SK-N-SH treated with all-trans-retinoic acid at 6 μM for 48 hours (cell line): ENCODE results near the gene CBLN3.

Experiments
- ATAC-seq: fragments of 200-7000 bp; cut with Tn5 transposase; 3 replicates; pipeline ENCODE4 v1.9.1; 2020; ENCODE audit warnings: mild to moderate bottlenecking, moderate library complexity
- BACH2 ChIP-seq: fragments of 250-450 bp; sonication (Bioruptor Pico); IDR thresholded peaks from 2 replicates; pipeline ENCODE4 v1.9.0; 2021; ENCODE audit warnings: mild to moderate bottlenecking, borderline replicate concordance
- CSDC2 ChIP-seq: fragments of 250-450 bp; sonication (Bioruptor Pico); IDR thresholded peaks from 2 replicates; pipeline ENCODE4 v1.5.0; 2020; ENCODE audit warnings: mild to moderate bottlenecking, moderate library complexity
- ESRRG ChIP-seq: fragments of 250-450 bp; sonication (Bioruptor Pico); IDR thresholded peaks from 2 replicates; pipeline ENCODE4 v1.6.1; 2021; ENCODE audit warnings: mild to moderate bottlenecking
- GLIS3 ChIP-seq: fragments of 250-450 bp; sonication (Bioruptor Pico); IDR thresholded peaks from 2 replicates; pipeline ENCODE4 v1.5.0; 2020; ENCODE audit warnings: mild to moderate bottlenecking, moderate library complexity
- ISL1 ChIP-seq: fragments of 250-450 bp; sonication (Bioruptor Pico); IDR thresholded peaks from 2 replicates; pipeline ENCODE4 v2.1.2; 2022; ENCODE audit warnings: mild to moderate bottlenecking, moderate library complexity
- OSR1 ChIP-seq: fragments of 250-450 bp; sonication (Bioruptor Pico); IDR thresholded peaks from 2 replicates; pipeline ENCODE4 v1.8.0; 2022; ENCODE audit warnings: moderate library complexity, mild to moderate bottlenecking, inconsistent platforms
- PPARA ChIP-seq: fragments of 250-450 bp; sonication (Bioruptor Pico); IDR thresholded peaks from 2 replicates; pipeline ENCODE4 v1.5.0; 2020; ENCODE audit warnings: mild to moderate bottlenecking, borderline replicate concordance
- RARB ChIP-seq: fragments of 250-450 bp; sonication (Bioruptor Pico); IDR thresholded peaks from 2 replicates; pipeline ENCODE4 v1.8.0; 2021; ENCODE audit warnings: mild to moderate bottlenecking, moderate library complexity
- SNAI2 ChIP-seq: fragments of 250-450 bp; sonication (Bioruptor Pico); IDR thresholded peaks from 2 replicates; pipeline ENCODE4 v1.5.0; 2020; ENCODE audit warnings: mild to moderate bottlenecking, moderate library complexity
- TCF4 ChIP-seq: fragments of 250-450 bp; sonication (Bioruptor Pico); IDR thresholded peaks from 2 replicates; pipeline ENCODE4 v1.8.0; 2021; ENCODE audit warnings: mild to moderate bottlenecking, moderate library complexity, borderline replicate concordance
- TOX ChIP-seq: fragments of 250-450 bp; sonication (Bioruptor Pico); IDR thresholded peaks from 2 replicates; pipeline ENCODE4 v1.8.0; 2021; ENCODE audit warnings: mild to moderate bottlenecking, moderate library complexity, borderline replicate concordance
- ZC3H10 ChIP-seq: fragments of 250-450 bp; sonication (Bioruptor Pico); IDR thresholded peaks from 2 replicates; pipeline ENCODE4 v1.5.1; 2021; ENCODE audit warnings: mild to moderate bottlenecking, moderate library complexity
- ZFP3 ChIP-seq: fragments of 250-450 bp; sonication (Bioruptor Pico); IDR thresholded peaks from 2 replicates; pipeline ENCODE4 v1.5.0; 2020; ENCODE audit warnings: mild to moderate bottlenecking, moderate library complexity
- ZFP30 ChIP-seq: fragments of 450-650 bp; formaldehyde crosslinking; IDR thresholded peaks from 2 replicates; pipeline ENCODE4 v1.5.0; 2022; ENCODE audit warnings: mild to moderate bottlenecking, moderate library complexity
- ZNF565 ChIP-seq: fragments of 450-650 bp; formaldehyde crosslinking; conservative IDR thresholded peaks from 2 replicates; pipeline ENCODE4 v1.5.0; 2020; ENCODE audit warnings: low read depth, mild to moderate bottlenecking, moderate library complexity
- ZNF70 ChIP-seq: fragments of 450-650 bp; formaldehyde crosslinking; IDR thresholded peaks from 2 replicates; pipeline ENCODE4 v1.5.0; 2020; ENCODE audit warnings: mild to moderate bottlenecking, moderate library complexity
- ZNF8 ChIP-seq: fragments of 450-650 bp; formaldehyde crosslinking; IDR thresholded peaks from 2 replicates; pipeline ENCODE4 v1.5.0; 2020; ENCODE audit warnings: mild to moderate bottlenecking, moderate library complexity
- TF ChIP-seq, protein P1 (sequence below): fragments of 250-450 bp; sonication (Bioruptor Pico); IDR thresholded peaks from 2 replicates; pipeline ENCODE4 v1.5.1; 2020; ENCODE audit warnings: low read depth, mild to moderate bottlenecking, moderate library complexity
- TF ChIP-seq, protein P2 (sequence below): fragments of 250-450 bp; sonication (Bioruptor Pico); IDR thresholded peaks from 2 replicates; pipeline ENCODE4 v1.8.0; 2021; ENCODE audit warnings: low read depth, mild to moderate bottlenecking, moderate library complexity, borderline replicate concordance
- TF ChIP-seq, protein P3 (sequence below): fragments of 250-450 bp; sonication (Bioruptor Pico); IDR thresholded peaks from 2 replicates; pipeline ENCODE4 v1.5.1; 2021; ENCODE audit warnings: mild to moderate bottlenecking, moderate library complexity
- TF ChIP-seq, protein P4 (sequence below): fragments of 250-450 bp; sonication (Bioruptor Pico); IDR thresholded peaks from 2 replicates; pipeline ENCODE4 v1.8.0; 2020; ENCODE audit warnings: mild to moderate bottlenecking, moderate library complexity, borderline replicate concordance

The CBLN3 gene

DNA sequence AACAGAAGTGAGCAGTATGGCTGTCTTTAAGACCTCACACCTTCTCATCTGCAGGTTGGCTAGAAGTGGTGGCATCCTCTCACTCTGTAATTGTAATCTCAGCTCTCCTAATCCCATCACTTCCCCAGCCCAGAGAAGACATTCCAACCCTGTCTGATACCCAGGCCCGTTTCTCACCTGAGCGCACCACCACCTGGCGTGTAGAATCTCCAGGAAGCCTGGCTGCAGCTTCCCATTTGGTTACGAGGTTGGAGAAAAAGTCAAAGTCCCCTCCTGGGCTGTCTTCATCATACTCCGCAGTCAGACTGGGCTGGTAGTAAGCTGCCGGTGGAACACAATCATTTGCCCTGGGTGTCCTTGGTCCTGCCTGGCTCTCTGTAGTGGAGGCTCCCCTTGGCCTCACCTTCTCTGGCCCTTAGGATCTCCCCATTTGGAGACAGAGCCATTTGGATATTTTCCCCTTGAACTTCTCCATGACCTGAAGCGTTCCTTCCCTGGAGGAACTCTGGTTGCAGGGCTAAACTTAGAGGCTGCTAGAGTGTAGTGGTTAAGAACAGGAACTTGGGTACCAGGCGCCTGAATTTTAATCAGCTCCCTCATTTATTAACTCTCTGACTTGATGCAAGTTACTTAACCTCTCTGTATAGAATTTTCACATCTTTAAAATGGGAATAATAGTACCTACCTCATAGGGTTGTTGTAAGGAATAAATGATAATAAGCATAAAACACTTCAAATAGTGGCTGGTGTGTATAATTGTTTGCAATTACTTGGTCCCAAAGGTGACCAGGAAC, 11.3 kb upstream of the CBLN3 start:
- ATAC-seq: no peak
- TF ChIP-seq ZNF8 (CRISPR knock-in tag) (no peak), RARB (no peak), ZNF565 (no peak), OSR1 (no peak), TOX (CRISPR knock-in tag) (no peak), ZFP30 (CRISPR knock-in tag) (no peak), ISL1 (no peak), GLIS3 (no peak), CSDC2 (CRISPR knock-in tag) (no peak), ESRRG (CRISPR knock-in tag) (no peak), ZNF70 (CRISPR knock-in tag) (no peak)
- TF ChIP-seq, protein P1, sequence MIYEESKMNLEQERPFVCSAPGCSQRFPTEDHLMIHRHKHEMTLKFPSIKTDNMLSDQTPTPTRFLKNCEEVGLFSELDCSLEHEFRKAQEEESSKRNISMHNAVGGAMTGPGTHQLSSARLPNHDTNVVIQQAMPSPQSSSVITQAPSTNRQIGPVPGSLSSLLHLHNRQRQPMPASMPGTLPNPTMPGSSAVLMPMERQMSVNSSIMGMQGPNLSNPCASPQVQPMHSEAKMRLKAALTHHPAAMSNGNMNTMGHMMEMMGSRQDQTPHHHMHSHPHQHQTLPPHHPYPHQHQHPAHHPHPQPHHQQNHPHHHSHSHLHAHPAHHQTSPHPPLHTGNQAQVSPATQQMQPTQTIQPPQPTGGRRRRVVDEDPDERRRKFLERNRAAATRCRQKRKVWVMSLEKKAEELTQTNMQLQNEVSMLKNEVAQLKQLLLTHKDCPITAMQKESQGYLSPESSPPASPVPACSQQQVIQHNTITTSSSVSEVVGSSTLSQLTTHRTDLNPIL (CRISPR knock-in tag): no peak
- TF ChIP-seq, protein P2, sequence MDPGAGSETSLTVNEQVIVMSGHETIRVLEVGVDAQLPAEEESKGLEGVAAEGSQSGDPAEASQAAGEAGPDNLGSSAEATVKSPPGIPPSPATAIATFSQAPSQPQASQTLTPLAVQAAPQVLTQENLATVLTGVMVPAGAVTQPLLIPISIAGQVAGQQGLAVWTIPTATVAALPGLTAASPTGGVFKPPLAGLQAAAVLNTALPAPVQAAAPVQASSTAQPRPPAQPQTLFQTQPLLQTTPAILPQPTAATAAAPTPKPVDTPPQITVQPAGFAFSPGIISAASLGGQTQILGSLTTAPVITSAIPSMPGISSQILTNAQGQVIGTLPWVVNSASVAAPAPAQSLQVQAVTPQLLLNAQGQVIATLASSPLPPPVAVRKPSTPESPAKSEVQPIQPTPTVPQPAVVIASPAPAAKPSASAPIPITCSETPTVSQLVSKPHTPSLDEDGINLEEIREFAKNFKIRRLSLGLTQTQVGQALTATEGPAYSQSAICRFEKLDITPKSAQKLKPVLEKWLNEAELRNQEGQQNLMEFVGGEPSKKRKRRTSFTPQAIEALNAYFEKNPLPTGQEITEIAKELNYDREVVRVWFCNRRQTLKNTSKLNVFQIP (CRISPR knock-in tag): no peak
- TF ChIP-seq, protein P3, sequence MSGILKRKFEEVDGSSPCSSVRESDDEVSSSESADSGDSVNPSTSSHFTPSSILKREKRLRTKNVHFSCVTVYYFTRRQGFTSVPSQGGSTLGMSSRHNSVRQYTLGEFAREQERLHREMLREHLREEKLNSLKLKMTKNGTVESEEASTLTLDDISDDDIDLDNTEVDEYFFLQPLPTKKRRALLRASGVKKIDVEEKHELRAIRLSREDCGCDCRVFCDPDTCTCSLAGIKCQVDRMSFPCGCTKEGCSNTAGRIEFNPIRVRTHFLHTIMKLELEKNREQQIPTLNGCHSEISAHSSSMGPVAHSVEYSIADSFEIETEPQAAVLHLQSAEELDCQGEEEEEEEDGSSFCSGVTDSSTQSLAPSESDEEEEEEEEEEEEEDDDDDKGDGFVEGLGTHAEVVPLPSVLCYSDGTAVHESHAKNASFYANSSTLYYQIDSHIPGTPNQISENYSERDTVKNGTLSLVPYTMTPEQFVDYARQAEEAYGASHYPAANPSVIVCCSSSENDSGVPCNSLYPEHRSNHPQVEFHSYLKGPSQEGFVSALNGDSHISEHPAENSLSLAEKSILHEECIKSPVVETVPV (CRISPR knock-in tag): no peak

DNA sequence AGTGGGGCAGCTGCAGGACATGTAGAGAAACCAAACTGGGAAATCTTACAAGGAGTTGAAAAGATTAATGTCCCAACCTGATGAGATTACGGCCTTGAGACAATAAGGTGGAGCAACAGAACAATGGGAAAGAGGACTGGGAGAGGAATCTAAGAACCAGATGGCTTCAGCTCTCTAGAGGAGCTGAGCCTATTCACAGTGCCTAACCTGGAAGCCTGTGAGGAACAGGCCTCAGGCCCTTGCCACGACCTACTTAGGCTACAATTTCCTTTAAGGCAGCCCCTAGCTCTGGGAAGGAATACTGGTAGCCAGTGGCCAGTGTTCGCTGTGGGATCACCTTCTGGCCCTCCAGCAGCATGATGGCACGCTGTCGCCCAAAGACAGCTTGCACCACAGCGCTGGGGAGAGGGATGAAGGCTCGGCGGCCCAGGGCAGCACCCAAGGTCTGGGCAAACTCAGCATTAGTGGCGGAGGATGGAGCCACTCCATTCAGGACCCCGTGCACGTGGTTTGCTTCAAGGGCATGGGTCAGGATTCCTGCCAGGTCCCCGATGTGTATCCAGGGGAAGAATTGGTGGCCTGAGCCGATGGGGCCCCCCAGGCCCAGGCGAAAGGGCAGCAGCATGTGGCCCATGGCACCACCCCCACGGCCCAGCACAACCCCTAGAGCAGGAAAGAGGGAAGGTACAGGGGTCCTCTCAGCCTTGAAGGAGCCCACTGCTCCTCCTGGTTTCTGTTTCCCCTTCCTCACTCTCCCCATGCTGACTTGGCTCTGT, 10.6 kb upstream of the CBLN3 start:
- no peak for ATAC-seq
- no peak for TF ChIP-seq OSR1
- TF ChIP-seq, protein P3 (CRISPR knock-in tag): no peak
- TF ChIP-seq ESRRG (CRISPR knock-in tag): no peak
- no peak for TF ChIP-seq ISL1
- TF ChIP-seq RARB: no peak

DNA sequence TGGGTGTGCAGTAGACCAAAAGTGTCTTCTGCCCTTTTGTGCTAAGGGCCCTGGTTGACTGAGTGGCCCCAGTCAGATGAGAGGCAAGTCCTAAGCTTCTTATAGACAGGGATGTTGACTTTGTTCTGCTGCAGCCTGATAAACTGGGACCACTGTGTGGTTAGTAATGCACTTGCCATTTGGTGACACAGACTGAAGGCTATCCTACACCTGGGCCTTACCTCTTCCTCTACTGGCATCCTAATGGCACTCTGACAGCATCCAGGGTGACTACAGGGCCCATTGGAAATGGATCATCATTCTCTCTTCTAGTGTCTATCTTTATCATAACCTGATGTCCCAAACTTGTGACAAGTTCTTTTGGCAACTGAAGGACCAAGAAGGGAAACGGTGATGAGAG, 9.8 kb upstream of the CBLN3 start:
- no peak for TF ChIP-seq GLIS3
- no peak for TF ChIP-seq ZNF565
- no peak for TF ChIP-seq ZC3H10
- TF ChIP-seq ZNF8 (CRISPR knock-in tag): no peak
- no peak for TF ChIP-seq ZNF70 (CRISPR knock-in tag)
- TF ChIP-seq, protein P1 (CRISPR knock-in tag): no peak
- no peak for TF ChIP-seq TOX (CRISPR knock-in tag)
- no peak for TF ChIP-seq SNAI2 (CRISPR knock-in tag)
- TF ChIP-seq, protein P3 (CRISPR knock-in tag): no peak
- TF ChIP-seq, protein P4, sequence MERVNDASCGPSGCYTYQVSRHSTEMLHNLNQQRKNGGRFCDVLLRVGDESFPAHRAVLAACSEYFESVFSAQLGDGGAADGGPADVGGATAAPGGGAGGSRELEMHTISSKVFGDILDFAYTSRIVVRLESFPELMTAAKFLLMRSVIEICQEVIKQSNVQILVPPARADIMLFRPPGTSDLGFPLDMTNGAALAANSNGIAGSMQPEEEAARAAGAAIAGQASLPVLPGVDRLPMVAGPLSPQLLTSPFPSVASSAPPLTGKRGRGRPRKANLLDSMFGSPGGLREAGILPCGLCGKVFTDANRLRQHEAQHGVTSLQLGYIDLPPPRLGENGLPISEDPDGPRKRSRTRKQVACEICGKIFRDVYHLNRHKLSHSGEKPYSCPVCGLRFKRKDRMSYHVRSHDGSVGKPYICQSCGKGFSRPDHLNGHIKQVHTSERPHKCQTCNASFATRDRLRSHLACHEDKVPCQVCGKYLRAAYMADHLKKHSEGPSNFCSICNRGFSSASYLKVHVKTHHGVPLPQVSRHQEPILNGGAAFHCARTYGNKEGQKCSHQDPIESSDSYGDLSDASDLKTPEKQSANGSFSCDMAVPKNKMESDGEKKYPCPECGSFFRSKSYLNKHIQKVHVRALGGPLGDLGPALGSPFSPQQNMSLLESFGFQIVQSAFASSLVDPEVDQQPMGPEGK: no peak
- no peak for TF ChIP-seq ZFP30 (CRISPR knock-in tag)
- no peak for TF ChIP-seq TCF4 (CRISPR knock-in tag)
- TF ChIP-seq ZFP3 (CRISPR knock-in tag): no peak
- no peak for TF ChIP-seq RARB
- TF ChIP-seq PPARA (CRISPR knock-in tag): no peak
- no peak for TF ChIP-seq BACH2 (CRISPR knock-in tag)
- ATAC-seq: no peak
